ENCODE results near the gene TM9SF4. TPM values are rescaled to one million over a fixed set of nuclear protein-coding genes. Genes with fewer than 3 reads are reported as not detected.

Gene TM9SF4
- polyA plus RNA-seq, 1 experiment: 101 TPM

- Histone ChIP-seq H3K4me3 (ENCODE audit: low read depth, low read length) (no peak overlapping the region), H3K36me3 (ENCODE audit: control insufficient read depth, insufficient read depth, low read length) (peaks cover 8% of the 10 kb centered on the region), H3K27me3 (ENCODE audit: control insufficient read depth, insufficient read depth, low read length) (no peaks in the 10 kb centered on the region)
- no peak for DNase-seq (ENCODE audit: low read depth)
- ChIA-PET POLR2A (no interaction called here), CTCF (no interaction called here)
- TF ChIP-seq, protein P1, sequence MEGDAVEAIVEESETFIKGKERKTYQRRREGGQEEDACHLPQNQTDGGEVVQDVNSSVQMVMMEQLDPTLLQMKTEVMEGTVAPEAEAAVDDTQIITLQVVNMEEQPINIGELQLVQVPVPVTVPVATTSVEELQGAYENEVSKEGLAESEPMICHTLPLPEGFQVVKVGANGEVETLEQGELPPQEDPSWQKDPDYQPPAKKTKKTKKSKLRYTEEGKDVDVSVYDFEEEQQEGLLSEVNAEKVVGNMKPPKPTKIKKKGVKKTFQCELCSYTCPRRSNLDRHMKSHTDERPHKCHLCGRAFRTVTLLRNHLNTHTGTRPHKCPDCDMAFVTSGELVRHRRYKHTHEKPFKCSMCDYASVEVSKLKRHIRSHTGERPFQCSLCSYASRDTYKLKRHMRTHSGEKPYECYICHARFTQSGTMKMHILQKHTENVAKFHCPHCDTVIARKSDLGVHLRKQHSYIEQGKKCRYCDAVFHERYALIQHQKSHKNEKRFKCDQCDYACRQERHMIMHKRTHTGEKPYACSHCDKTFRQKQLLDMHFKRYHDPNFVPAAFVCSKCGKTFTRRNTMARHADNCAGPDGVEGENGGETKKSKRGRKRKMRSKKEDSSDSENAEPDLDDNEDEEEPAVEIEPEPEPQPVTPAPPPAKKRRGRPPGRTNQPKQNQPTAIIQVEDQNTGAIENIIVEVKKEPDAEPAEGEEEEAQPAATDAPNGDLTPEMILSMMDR (IDR thresholded peaks at IDR 0.05; ENCODE audit: insufficient read depth, low read depth, low read length): no peak
These were observed 92.5 kb downstream of the TM9SF4 start for GRCh38 chr20:32201977-32202363.

DNA sequence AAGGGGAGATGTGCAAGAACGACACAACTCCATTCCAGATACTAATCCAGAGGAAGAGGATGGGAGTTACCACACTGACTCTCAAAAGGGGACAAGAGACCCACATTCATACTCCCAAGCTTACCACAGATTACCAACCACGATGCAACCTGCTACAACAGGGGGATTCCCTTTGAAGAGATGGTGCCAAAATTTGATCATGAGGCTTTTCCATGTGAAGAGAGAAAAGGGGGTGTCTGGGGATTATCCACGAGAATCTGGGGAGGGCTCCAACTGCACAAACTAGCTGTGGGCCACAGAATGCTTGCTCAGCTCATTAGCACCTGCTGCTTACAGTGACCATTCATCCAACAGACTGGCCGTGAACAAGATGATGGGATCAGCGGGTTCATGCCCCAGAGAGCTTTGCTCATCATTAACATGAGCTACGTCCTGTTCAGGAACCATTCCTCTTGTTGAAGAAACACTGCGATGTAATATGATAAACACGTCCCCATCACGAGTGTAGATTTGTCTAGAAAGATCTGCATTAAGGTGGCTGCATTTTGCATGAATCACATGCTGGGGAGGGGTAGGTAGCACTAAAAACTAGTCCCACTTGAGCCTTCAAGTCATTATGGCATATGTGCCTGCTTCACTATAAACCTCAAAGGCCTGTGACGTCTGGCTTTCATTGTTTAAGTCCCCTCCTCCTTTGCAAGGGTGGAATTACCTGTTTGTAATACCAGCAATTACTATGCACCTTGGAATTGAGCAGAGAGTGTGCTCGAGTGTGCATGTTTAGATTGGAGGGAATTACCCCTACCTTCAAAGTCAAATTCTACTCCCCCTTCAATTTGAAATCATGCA lies 94.1 kb downstream of the TM9SF4 start:
- ChIA-PET CTCF (interaction anchor here (1.4 to 1.6 kb wide), 2 partner anchors 9 to 172 kb away, joined by 3 read pairs; no protein-coding TSS in a partner anchor), POLR2A (no interaction called here)
- no peak for DNase-seq (ENCODE audit: low read depth)

DNA sequence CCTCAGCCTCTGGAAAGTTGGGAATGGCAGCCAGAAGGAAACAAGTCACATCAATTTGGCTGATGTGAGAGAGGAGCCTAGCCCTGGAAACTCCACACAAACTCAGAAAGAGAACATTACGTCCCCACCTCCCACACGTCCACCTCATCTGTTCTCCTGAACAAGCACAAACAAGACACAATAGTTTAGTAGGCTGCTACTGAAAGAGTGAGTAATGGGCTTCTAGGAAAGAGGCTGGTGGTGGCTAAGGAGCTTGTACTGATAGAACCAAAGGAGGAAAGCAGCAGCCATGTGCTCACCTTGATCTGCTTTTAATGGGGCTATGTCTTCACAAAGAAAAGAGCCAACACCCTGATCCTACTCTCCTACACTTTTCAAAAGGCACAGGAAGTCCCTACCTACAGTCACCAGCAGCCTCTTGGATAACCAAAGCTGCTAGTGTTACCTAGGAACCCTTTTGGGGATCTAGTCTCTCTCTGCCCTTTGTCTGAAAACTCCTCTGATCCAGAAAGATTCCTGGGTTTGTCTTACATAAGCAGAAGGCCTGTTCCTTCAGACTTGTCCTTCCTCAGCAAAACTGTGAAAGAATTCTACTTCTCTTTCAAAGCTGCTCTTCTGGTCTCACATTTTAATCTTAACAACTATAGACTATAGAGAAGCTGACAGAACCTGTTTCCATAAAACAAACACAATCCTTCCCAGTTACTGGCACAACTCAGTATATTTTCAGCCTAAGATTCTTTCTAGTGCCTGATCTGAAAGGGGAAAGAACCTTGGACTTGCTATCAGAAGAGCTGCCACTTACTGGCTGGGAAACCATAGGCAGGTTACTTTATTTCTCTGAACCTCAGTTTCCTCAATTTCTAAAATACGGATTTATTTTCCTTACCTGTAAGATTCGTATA lies 94.9 kb downstream of the TM9SF4 start:
- no peaks in the 10 kb centered on the region for H3K27me3 ChIP-seq (ENCODE audit: control insufficient read depth, insufficient read depth, low read length)
- POLR2A ChIA-PET: no interaction called here
- peaks cover 3% of the 10 kb centered on the region for H3K36me3 ChIP-seq (ENCODE audit: control insufficient read depth, insufficient read depth, low read length)

More for the DNA sequence above, 94.1 kb downstream of the TM9SF4 start:
- Histone ChIP-seq H3K27me3 (ENCODE audit: control insufficient read depth, insufficient read depth, low read length) (no peaks in the 10 kb centered on the region), H3K36me3 (ENCODE audit: control insufficient read depth, insufficient read depth, low read length) (peaks cover 3% of the 10 kb centered on the region), H3K4me3 (ENCODE audit: low read depth, low read length) (no peak overlapping the region)
- TF ChIP-seq, protein P1 (IDR thresholded peaks at IDR 0.05; ENCODE audit: insufficient read depth, low read depth, low read length): no peak

GRCh38 chr20:32205110-32205842 lies 95.8 kb downstream of the TM9SF4 start:
- CTCF ChIA-PET: interaction anchor here (0.6 to 1.4 kb wide), 2 partner anchors 13 to 173 kb away, joined by 3 read pairs; no protein-coding TSS in a partner anchor
- H3K27me3 ChIP-seq (ENCODE audit: control insufficient read depth, insufficient read depth, low read length): no peaks in the 10 kb centered on the region
- H3K4me3 ChIP-seq (ENCODE audit: low read depth, low read length): no peak overlapping the region
- POLR2A ChIA-PET: no interaction called here
- no peak for DNase-seq (ENCODE audit: low read depth)
- peaks cover 3% of the 10 kb centered on the region for H3K36me3 ChIP-seq (ENCODE audit: control insufficient read depth, insufficient read depth, low read length)
- TF ChIP-seq, protein P1 (IDR thresholded peaks at IDR 0.05; ENCODE audit: insufficient read depth, low read depth, low read length): no peak

More for the DNA sequence above, 94.9 kb downstream of the TM9SF4 start:
- no peak overlapping the region for H3K4me3 ChIP-seq (ENCODE audit: low read depth, low read length)
- DNase-seq (ENCODE audit: low read depth): no peak
- TF ChIP-seq, protein P1 (IDR thresholded peaks at IDR 0.05; ENCODE audit: insufficient read depth, low read depth, low read length): no peak
- CTCF ChIA-PET: interaction anchor here (1.4 to 1.6 kb wide), 2 partner anchors 9 to 172 kb away, joined by 3 read pairs; no protein-coding TSS in a partner anchor

Measured in BJ (cell line).